OCI-LY1 (cell line): Measurements from ENCODE around the gene GDF10.

ENCODE experiments used
- H2AFZ ChIP-seq: fragments of 200-600 bp; sonication (generic), shearing (Covaris generic); 2 replicates; pipeline ENCODE4 v1.6.0; 2014; ENCODE audit warnings: antibody characterized with exemption, mild to moderate bottlenecking, low read length
- H3F3A ChIP-seq: fragments of 200-600 bp; sonication (generic), shearing (Covaris generic); 2 replicates; pipeline ENCODE4 v1.6.0; 2014; ENCODE audit warnings: mild to moderate bottlenecking, antibody characterized with exemption, low read length, moderate library complexity; ENCODE audit not compliant: insufficient read depth
- H3K27ac ChIP-seq: fragments of 200-600 bp; sonication (generic); 2 replicates; pipeline ENCODE4 v1.5.1; 2014; ENCODE audit warnings: low read length, mixed run types, mild to moderate bottlenecking, low read depth; ENCODE audit not compliant: poor library complexity, severe bottlenecking
- H3K27me3 ChIP-seq: fragments of 200-600 bp; sonication (generic); 2 replicates; pipeline ENCODE4 v1.6.0; 2014; ENCODE audit warnings: antibody characterized with exemption, mild to moderate bottlenecking, low read length, moderate library complexity; ENCODE audit not compliant: insufficient read depth
- H3K36me3 ChIP-seq: fragments of 200-600 bp; sonication (generic); 2 replicates; pipeline ENCODE4 v1.6.1; 2014; ENCODE audit warnings: mild to moderate bottlenecking, antibody characterized with exemption, low read length, moderate library complexity, mixed read lengths; ENCODE audit not compliant: insufficient read depth
- H3K4me1 ChIP-seq: fragments of 200-600 bp; sonication (generic); 2 replicates; pipeline ENCODE4 v1.5.1; 2014; ENCODE audit warnings: mild to moderate bottlenecking, low read length, moderate library complexity; ENCODE audit not compliant: insufficient read depth, severe bottlenecking
- H3K4me2 ChIP-seq: fragments of 200-600 bp; sonication (generic), shearing (Covaris generic); 2 replicates; pipeline ENCODE4 v1.6.1; 2014; ENCODE audit warnings: low read length
- H3K4me3 ChIP-seq: fragments of 200-600 bp; sonication (generic); 2 replicates; pipeline ENCODE4 v1.5.1; 2014; ENCODE audit warnings: low read length, low read depth, mild to moderate bottlenecking, mixed read lengths; ENCODE audit not compliant: poor library complexity, severe bottlenecking
- H3K79me2 ChIP-seq: fragments of 200-600 bp; shearing (Covaris generic); 2 replicates; pipeline ENCODE4 v1.6.1; 2016; ENCODE audit warnings: mixed run types, low read length, mixed read lengths; ENCODE audit not compliant: insufficient read depth
- H3K9ac ChIP-seq: fragments of 200-600 bp; sonication (generic), shearing (Covaris generic); 2 replicates; pipeline ENCODE4 v1.6.1; 2014; ENCODE audit warnings: mild to moderate bottlenecking, low read length, mixed read lengths
- H3K9me2 ChIP-seq: fragments of 200-600 bp; sonication (generic), shearing (Covaris generic); 2 replicates; pipeline ENCODE4 v1.6.1; 2014; ENCODE audit warnings: low read depth, mild to moderate bottlenecking, low read length, mixed read lengths
- H3K9me3 ChIP-seq: fragments of 200-600 bp; shearing (Covaris generic); 2 replicates; pipeline ENCODE4 v1.6.1; 2014; ENCODE audit warnings: low read length, mixed read lengths
- H4K20me1 ChIP-seq: fragments of 200-600 bp; sonication (generic), shearing (Covaris generic); 2 replicates; pipeline ENCODE4 v1.6.0; 2016; ENCODE audit warnings: mild to moderate bottlenecking, low read length; ENCODE audit not compliant: insufficient read depth
- CTCF ChIP-seq: fragments of 200-600 bp; sonication (generic), shearing (Covaris generic); IDR thresholded peaks from 2 replicates; pipeline ENCODE4 v1.5.1; 2017; ENCODE audit warnings: mild to moderate bottlenecking, antibody characterized with exemption, low read length, moderate library complexity, mixed read lengths
- EZH2 ChIP-seq: fragments of 200-600 bp; sonication (generic), shearing (Covaris generic); IDR thresholded peaks from 2 replicates; pipeline ENCODE4 v1.8.0; 2017; ENCODE audit warnings: borderline replicate concordance, mixed run types, mild to moderate bottlenecking, antibody characterized with exemption, low read length, moderate library complexity, mixed read lengths

GDF10 gene

GRCh38 chr10:47358457-47358856, 58.5 kb downstream of the GDF10 start:
- Histone ChIP-seq H3K36me3 (no peaks in the 10 kb centered on the region), H3K79me2 (no peaks in the 10 kb centered on the region), H3K27ac (no peak overlapping the region), H3F3A (no peaks in the 10 kb centered on the region), H3K9ac (no peak overlapping the region), H3K4me1 (no peaks in the 10 kb centered on the region), H3K4me3 (no peak overlapping the region), H3K4me2 (no peak overlapping the region), H4K20me1 (no peaks in the 10 kb centered on the region), H3K9me3 (no peaks in the 10 kb centered on the region), H3K9me2 (no peaks in the 10 kb centered on the region), H2AFZ (no peak overlapping the region), H3K27me3 (no peaks in the 10 kb centered on the region)
- no peak for TF ChIP-seq EZH2

GRCh38 chr10:47359101-47359500, 59.1 kb downstream of the GDF10 start:
- no peaks in the 10 kb centered on the region for H3K36me3 ChIP-seq
- no peak overlapping the region for H2AFZ ChIP-seq
- TF ChIP-seq CTCF (no peak), EZH2 (no peak)
- no peak overlapping the region for H3K9ac ChIP-seq
- no peaks in the 10 kb centered on the region for H3K79me2 ChIP-seq
- H3K27ac ChIP-seq: no peak overlapping the region
- no peaks in the 10 kb centered on the region for H3K27me3 ChIP-seq
- no peaks in the 10 kb centered on the region for H3F3A ChIP-seq
- H3K4me1 ChIP-seq: no peaks in the 10 kb centered on the region
- no peak overlapping the region for H3K4me2 ChIP-seq
- H3K9me3 ChIP-seq: no peaks in the 10 kb centered on the region
- H3K9me2 ChIP-seq: no peaks in the 10 kb centered on the region
- no peak overlapping the region for H3K4me3 ChIP-seq
- no peaks in the 10 kb centered on the region for H4K20me1 ChIP-seq

- no peaks in the 10 kb centered on the region for H4K20me1 ChIP-seq
- H3K9ac ChIP-seq: no peak overlapping the region
- no peaks in the 10 kb centered on the region for H3K4me1 ChIP-seq
- no peaks in the 10 kb centered on the region for H3K36me3 ChIP-seq
- no peaks in the 10 kb centered on the region for H3K9me2 ChIP-seq
- no peaks in the 10 kb centered on the region for H3K79me2 ChIP-seq
- H3K4me2 ChIP-seq: no peak overlapping the region
- no peak overlapping the region for H3K4me3 ChIP-seq
- no peaks in the 10 kb centered on the region for H3K27me3 ChIP-seq
- H3K9me3 ChIP-seq: no peaks in the 10 kb centered on the region
- no peak overlapping the region for H3K27ac ChIP-seq
- TF ChIP-seq EZH2 (no peak), CTCF (no peak)
- no peak overlapping the region for H2AFZ ChIP-seq
- H3F3A ChIP-seq: no peaks in the 10 kb centered on the region
These were observed 59.8 kb downstream of the GDF10 start for GRCh38 chr10:47359626-47360418.
